Activated T-helper 1 cell treated with Interleukin-2 at 50 U/mL for 16 hours (primary cell): ENCODE measurements around the gene ZNF775.

Experiments used
- DNase-seq: peaks from one replicate; pipeline ENCODE4 v3.0.0-alpha.2; 2020; ENCODE audit warnings: low read depth

Gene ZNF775

DNA sequence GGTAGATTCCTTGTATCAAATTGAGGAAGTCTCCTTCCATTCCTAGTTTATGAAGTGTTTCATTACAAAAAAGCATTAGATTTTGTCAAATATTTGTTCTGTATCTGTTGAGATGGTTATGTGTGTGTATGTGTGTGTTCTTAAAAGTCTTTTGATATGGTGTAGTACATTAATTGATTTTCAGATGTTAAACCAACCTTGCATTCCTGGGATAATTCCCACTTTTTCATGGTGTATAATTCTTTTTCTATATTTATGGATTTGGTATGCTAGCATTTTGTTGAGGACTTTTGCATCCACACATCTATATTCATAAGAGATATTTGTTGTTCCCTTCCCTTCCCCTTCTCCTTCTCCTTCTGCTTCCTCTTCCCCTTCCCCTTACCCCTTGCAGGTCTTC, 62.4 kb downstream of the ZNF775 start:
- no peak for DNase-seq

GRCh38 chr7:150442811-150443210, 63.7 kb downstream of the ZNF775 start:
- no peak for DNase-seq

- DNase-seq, result no peak
Observed at GRCh38 chr7:150443793-150444540, 64.8 kb downstream of the ZNF775 start.

DNA sequence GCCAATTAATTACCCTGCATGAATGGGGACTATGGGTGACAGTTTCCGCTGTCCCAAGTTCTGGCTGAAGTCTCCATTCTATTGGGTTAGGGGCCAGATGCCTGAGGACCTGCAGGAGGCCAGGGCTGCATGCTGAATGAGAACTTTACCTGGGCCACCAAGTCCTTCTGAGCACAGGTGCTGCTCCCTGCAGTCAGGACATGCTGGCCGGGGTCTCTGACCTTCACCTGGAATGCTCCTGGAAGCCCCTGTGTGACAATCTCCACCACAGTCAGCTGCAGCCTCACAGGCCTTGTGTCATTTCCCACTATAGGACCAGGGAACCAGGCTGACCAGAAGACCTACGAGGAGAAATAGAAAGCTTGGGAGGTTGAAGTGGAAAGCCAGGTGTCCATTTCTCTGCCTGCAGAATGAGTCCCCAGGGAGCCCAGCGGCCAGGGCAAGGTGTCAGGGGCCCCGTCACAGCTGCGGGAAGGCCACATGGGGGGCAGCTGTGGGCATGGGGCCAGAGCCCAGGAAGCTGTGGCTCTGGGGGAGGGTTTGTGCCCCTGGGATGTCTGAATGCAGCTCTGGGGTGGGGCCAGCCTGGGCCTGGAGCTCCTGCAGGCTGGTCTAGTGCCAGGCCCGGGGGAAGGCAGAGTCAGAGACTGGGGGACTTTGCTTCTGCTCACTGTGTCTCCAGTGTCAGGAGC, 65.7 kb downstream of the ZNF775 start:
- no peak for DNase-seq

GRCh38 chr7:150446288-150446938, 67.3 kb downstream of the ZNF775 start:
- DNase-seq, result no peak
